IMR-90 (cell line): ENCODE results near the gene ASXL2. TPM values are rescaled to one million over a fixed set of nuclear protein-coding genes. Genes with fewer than 3 reads are reported as not detected.
"Not testable (repeated sequence)": the region's sequence is repeated elsewhere in the genome, so short reads cannot be mapped to it uniquely, and the experiment has no call there.

ENCODE experiments used
- ATAC-seq: fragments of 200-7000 bp; cut with Tn5 transposase; 2 replicates; pipeline ENCODE4 v1.9.1; 2020; ENCODE audit warnings: low read depth, mild to moderate bottlenecking, moderate library complexity
- BruUV-seq: library from RNA; stranded (reverse); fragments of 400-500 nt; replicated peaks from 2 replicates; lab custom pipeline; 2021; lab: Mats Ljungman, UMichigan
- CTCF ChIA-PET: fragments of 300-600 bp; formaldehyde crosslinking; extraction: SDS; loops from one replicate; lab custom pipeline; 2021; ENCODE audit warnings: antibody characterized with exemption; lab: Yijun Ruan, JAX
- POLR2A ChIA-PET: fragments of 300-600 bp; sonication (Branson Sonifier 250); formaldehyde crosslinking; loops from one replicate; lab custom pipeline; 2022; ENCODE audit warnings: antibody characterized with exemption; ENCODE audit not compliant: unreplicated experiment; lab: Charles Lee
- DNase-seq: peaks from one replicate; pipeline ENCODE4 v3.0.0; 2013
- H2AFZ ChIP-seq: replicated peaks from 2 replicates; pipeline ENCODE3; 2013; ENCODE audit warnings: low read length, mild to moderate bottlenecking; ENCODE audit not compliant: poor library complexity
- H2AK5ac ChIP-seq: 2 replicates; pipeline ENCODE4 v1.6.1; 2013; ENCODE audit warnings: low read depth, low read length, inconsistent platforms
- H2AK9ac ChIP-seq: replicated peaks from 2 replicates; pipeline ENCODE3; 2013; ENCODE audit warnings: mild to moderate bottlenecking, low read depth, low read length, moderate library complexity; ENCODE audit not compliant: poor library complexity
- H2BK120ac ChIP-seq: 2 replicates; pipeline ENCODE4 v1.6.1; 2013; ENCODE audit warnings: low read depth, low read length, inconsistent platforms
- H2BK15ac ChIP-seq: 3 replicates; pipeline ENCODE4 v1.6.1; 2013; ENCODE audit warnings: low read depth, low read length, inconsistent platforms
- H2BK20ac ChIP-seq: 2 replicates; pipeline ENCODE4 v1.6.1; 2013; ENCODE audit warnings: low read depth, mild to moderate bottlenecking, inconsistent platforms, low read length, moderate library complexity
- H2BK5ac ChIP-seq: 2 replicates; pipeline ENCODE4 v1.6.1; 2013; ENCODE audit warnings: mild to moderate bottlenecking, low read depth, low read length, inconsistent platforms; ENCODE audit not compliant: poor library complexity, severe bottlenecking
- H3K14ac ChIP-seq: replicated peaks from 2 replicates; pipeline ENCODE4 v1.6.1; 2013; ENCODE audit warnings: low read depth, low read length, inconsistent platforms
- H3K18ac ChIP-seq: 2 replicates; pipeline ENCODE4 v1.6.1; 2013; ENCODE audit warnings: low read depth, low read length, control low read depth
- H3K23ac ChIP-seq: 2 replicates; pipeline ENCODE4 v1.6.1; 2013; ENCODE audit warnings: low read depth, low read length, inconsistent platforms
- H3K27ac ChIP-seq: 2 replicates; pipeline ENCODE4 v1.5.1; 2013; ENCODE audit warnings: mild to moderate bottlenecking, control low read depth, low read length; ENCODE audit not compliant: insufficient read depth
- H3K27me3 ChIP-seq: 2 replicates; pipeline ENCODE4 v1.6.1; 2013; ENCODE audit warnings: low read length; ENCODE audit not compliant: control insufficient read depth, insufficient read depth
- H3K36me3 ChIP-seq: 2 replicates; pipeline ENCODE4 v1.6.1; 2013; ENCODE audit warnings: low read length, mixed read lengths; ENCODE audit not compliant: control insufficient read depth, insufficient read depth
- H3K4ac ChIP-seq: 2 replicates; pipeline ENCODE4 v1.6.1; 2013; ENCODE audit warnings: low read depth, low read length, inconsistent platforms
- H3K4me1 ChIP-seq: 2 replicates; pipeline ENCODE4 v1.6.1; 2013; ENCODE audit warnings: low read length, mixed read lengths; ENCODE audit not compliant: control insufficient read depth, insufficient read depth
- H3K4me2 ChIP-seq: 2 replicates; pipeline ENCODE4 v1.6.1; 2013; ENCODE audit warnings: low read depth, mild to moderate bottlenecking, control low read depth, low read length, moderate library complexity
- H3K4me3 ChIP-seq: 2 replicates; pipeline ENCODE4 v1.5.1; 2013; ENCODE audit warnings: low read depth, mild to moderate bottlenecking, control low read depth, low read length, moderate library complexity; ENCODE audit not compliant: insufficient read depth
- H3K56ac ChIP-seq: 2 replicates; pipeline ENCODE4 v1.6.1; 2013; ENCODE audit warnings: low read length, inconsistent platforms; ENCODE audit not compliant: insufficient read depth; ENCODE audit errors: extremely low read depth
- H3K79me1 ChIP-seq, 2 experiments: 2 replicates each; pipeline ENCODE4 v1.6.1; 2013; ENCODE audit warnings: low read length in 2 of 2, inconsistent platforms in 1 of 2, low read depth in 1 of 2
- H3K9ac ChIP-seq: 2 replicates; pipeline ENCODE4 v1.6.1; 2013; ENCODE audit warnings: low read depth, low read length, control low read depth
- H3K9me1 ChIP-seq: 2 replicates; pipeline ENCODE4 v1.6.1; 2013; ENCODE audit warnings: low read length, inconsistent platforms; ENCODE audit not compliant: insufficient read depth
- H3K9me3 ChIP-seq: 2 replicates; pipeline ENCODE4 v1.6.1; 2013; ENCODE audit warnings: low read length; ENCODE audit not compliant: control insufficient read depth, insufficient read depth
- H4K20me1 ChIP-seq: 2 replicates; pipeline ENCODE4 v1.6.1; 2013; ENCODE audit warnings: low read length, inconsistent platforms; ENCODE audit not compliant: insufficient read depth
- H4K5ac ChIP-seq: 2 replicates; pipeline ENCODE4 v1.6.1; 2013; ENCODE audit warnings: mild to moderate bottlenecking, low read depth, low read length, control low read depth
- H4K8ac ChIP-seq, 2 experiments: 2 replicates each; pipeline ENCODE4 v1.6.1; 2013; ENCODE audit warnings: low read depth in 2 of 2, low read length in 2 of 2, control low read depth in 1 of 2, inconsistent platforms in 1 of 2
- H4K91ac ChIP-seq: 2 replicates; pipeline ENCODE4 v1.6.1; 2013; ENCODE audit warnings: low read depth, low read length, inconsistent platforms; ENCODE audit not compliant: insufficient read depth
- CHD1 ChIP-seq: IDR thresholded peaks from 2 replicates; pipeline ENCODE4 v1.6.1; 2012; ENCODE audit warnings: low read depth, low read length, improper control_type of control experiment
- WGBS, 2 experiments: methylation state at CpG; one replicate each; pipeline versions ENCODE4 v1.1.5 to v1.1.7; 2013; ENCODE audit warnings: missing lambda C conversion rate in 2 of 2; ENCODE audit not compliant: insufficient read length in 1 of 2; ENCODE audit errors: extremely low coverage in 2 of 2; 5-methylcytosine and 5-hydroxymethylcytosine counted together
- dilution Hi-C: fragments of 300-500 bp; cut with HindIII; formaldehyde crosslinking; loops from one replicate; pipeline ENCODE4 v1.14.3; 2018; ENCODE audit warnings: low sequenced_read_pairs; ENCODE audit not compliant: unreplicated experiment
- in situ Hi-C: fragments of 300-500 bp; cut with MboI; formaldehyde crosslinking; loops from 3 replicates; pipeline ENCODE4 v1.14.3; 2019; ENCODE audit warnings: low sequenced_read_pairs, inconsistent platforms, mixed read lengths
- intact Hi-C: fragments of 100-400 bp; cut with micrococcal nuclease; formaldehyde crosslinking; loops from 2 replicates; pipeline ENCODE4 v1.10.0; 2022
- polyA plus RNA-seq, 3 experiments: library from polyadenylated mRNA; depleted of rRNA; stranded (reverse); fragments of >200 nt; gene quantifications; 2 replicates each; pipeline ENCODE4 v1.2.3, GENCODE V29; 2012; ENCODE audit warnings: low replicate concordance in 1 of 3
- total RNA-seq: library from RNA; depleted of rRNA; stranded (reverse); fragments of >200 nt; gene quantifications from 2 replicates; pipeline ENCODE4 v1.2.3, GENCODE V29; 2012

The ASXL2 gene
- total and polyA plus RNA-seq, 2 of the 4 experiments (the other 2 are of a cell fraction): 5.3 to 8.1 TPM

- no peak for TF ChIP-seq CHD1
Measured at GRCh38 chr2:25912851-25913695, 34.8 kb upstream of the ASXL2 start (continued).

- H4K20me1 ChIP-seq, H2BK15ac ChIP-seq, H3K9me3 ChIP-seq, POLR2A ChIA-PET, H3K4ac ChIP-seq, H2BK5ac ChIP-seq, H4K5ac ChIP-seq, in situ Hi-C loops, H2BK20ac ChIP-seq, ATAC-seq, H2BK120ac ChIP-seq, H3K27ac ChIP-seq, CTCF ChIA-PET, H3K18ac ChIP-seq, H3K14ac ChIP-seq, H3K27me3 ChIP-seq, H3K4me1 ChIP-seq, H3K9ac ChIP-seq, BruUV-seq, dilution Hi-C loops, H3K9me1 ChIP-seq, H3K36me3 ChIP-seq, H3K23ac ChIP-seq, H3K56ac ChIP-seq, H2AK5ac ChIP-seq, H2AK9ac ChIP-seq, H3K4me2 ChIP-seq, intact Hi-C loops, DNase-seq, H3K4me3 ChIP-seq, H3K79me1 ChIP-seq, H4K91ac ChIP-seq, H2AFZ ChIP-seq, H4K8ac ChIP-seq: not testable (repeated sequence)
- WGBS, 2 experiments: no CpG with 5 or more reads among the region's 5 CpGs
Measured at GRCh38 chr2:25909574-25909973, 31.3 kb upstream of the ASXL2 start.
